Neural cell (in vitro differentiated cells): ENCODE measurements around the gene C1orf210. TPM values are rescaled to one million over a fixed set of nuclear protein-coding genes. Genes with fewer than 3 reads are reported as not detected.

Experiments
- H2AFZ ChIP-seq: fragments of 200-600, 300-800 bp; sonication (generic), shearing (Covaris generic); 2 replicates; pipeline ENCODE4 v1.6.0; 2014; ENCODE audit warnings: low read depth, mild to moderate bottlenecking, antibody characterized with exemption, low read length, moderate library complexity
- H3F3A ChIP-seq: fragments of 200-600 bp; shearing (Covaris generic); 2 replicates; pipeline ENCODE4 v1.6.1; 2016; ENCODE audit warnings: mild to moderate bottlenecking, moderate library complexity, mixed read lengths, antibody characterized with exemption, low read length; ENCODE audit not compliant: insufficient read depth, poor library complexity, severe bottlenecking
- H3K27ac ChIP-seq: fragments of 200-600, 300-800 bp; sonication (generic), shearing (Covaris generic); 2 replicates; pipeline ENCODE4 v1.5.1; 2014; ENCODE audit warnings: mild to moderate bottlenecking, low read length, moderate library complexity
- H3K27me3 ChIP-seq: fragments of 300-800, 200-600 bp; sonication (generic), shearing (Covaris generic); 2 replicates; pipeline ENCODE4 v1.6.0; 2014; ENCODE audit warnings: mild to moderate bottlenecking, low read depth, low read length, moderate library complexity; ENCODE audit not compliant: insufficient read depth
- H3K36me3 ChIP-seq: fragments of 300-800, 200-600 bp; sonication (generic), shearing (Covaris generic); 2 replicates; pipeline ENCODE4 v1.5.1; 2014; ENCODE audit warnings: mild to moderate bottlenecking, antibody characterized with exemption, low read length, moderate library complexity; ENCODE audit not compliant: insufficient read depth
- H3K4me2 ChIP-seq: fragments of 300-800, 200-600 bp; sonication (generic), shearing (Covaris generic); 2 replicates; pipeline ENCODE4 v1.6.0; 2014; ENCODE audit warnings: mild to moderate bottlenecking, low read length
- H3K4me3 ChIP-seq: fragments of 300-800, 200-600 bp; sonication (generic), shearing (Covaris generic); 2 replicates; pipeline ENCODE4 v1.5.1; 2014; ENCODE audit warnings: mild to moderate bottlenecking, low read length, moderate library complexity
- H3K79me2 ChIP-seq: fragments of 200-600 bp; shearing (Covaris generic); replicated peaks from 2 replicates; pipeline ENCODE4 v1.6.0; 2014; ENCODE audit warnings: mild to moderate bottlenecking, low read length, moderate library complexity; ENCODE audit not compliant: insufficient read depth
- H3K9ac ChIP-seq: fragments of 300-800, 200-600 bp; sonication (generic), shearing (Covaris generic); 2 replicates; pipeline ENCODE4 v1.6.1; 2016; ENCODE audit warnings: mild to moderate bottlenecking, low read length, mixed read lengths
- H3K9me2 ChIP-seq: fragments of 200-600 bp; shearing (Covaris generic); 2 replicates; pipeline ENCODE4 v1.6.1; 2016; ENCODE audit warnings: mild to moderate bottlenecking, low read length, mixed read lengths; ENCODE audit not compliant: insufficient read depth
- H3K9me3 ChIP-seq: fragments of 200-600, 300-800 bp; sonication (generic), shearing (Covaris generic); 2 replicates; pipeline ENCODE4 v1.6.1; 2016; ENCODE audit warnings: mild to moderate bottlenecking, mixed run types, low read length, moderate library complexity, mixed read lengths
- H4K20me1 ChIP-seq: fragments of 200-600 bp; shearing (Covaris generic); 2 replicates; pipeline ENCODE4 v1.6.1; 2016; ENCODE audit warnings: mild to moderate bottlenecking, mixed run types; ENCODE audit not compliant: insufficient read depth
- CTCF ChIP-seq: fragments of 450-650 bp; IDR thresholded peaks from 2 replicates; pipeline ENCODE4 v1.5.1; 2014; ENCODE audit warnings: antibody characterized with exemption, mild to moderate bottlenecking, moderate library complexity; ENCODE audit not compliant: poor library complexity, severe bottlenecking
- EP300 ChIP-seq: fragments of 450-650 bp; conservative IDR thresholded peaks from 2 replicates; pipeline ENCODE4 v1.6.1; 2014; ENCODE audit warnings: antibody characterized with exemption, mild to moderate bottlenecking, moderate library complexity; ENCODE audit not compliant: poor library complexity, severe bottlenecking
- EZH2 ChIP-seq: fragments of 200-600, 300-800 bp; shearing (Covaris generic), sonication (generic); IDR thresholded peaks from 2 replicates; pipeline ENCODE4 v1.6.1; 2014; ENCODE audit warnings: antibody characterized with exemption, low read length, borderline replicate concordance, mild to moderate bottlenecking; ENCODE audit not compliant: insufficient read depth, poor library complexity, severe bottlenecking
- MXI1 ChIP-seq: fragments of 450-650 bp; conservative IDR thresholded peaks from 2 replicates; pipeline ENCODE4 v1.6.1; 2014; ENCODE audit warnings: antibody characterized with exemption, mild to moderate bottlenecking; ENCODE audit not compliant: poor library complexity, severe bottlenecking
- POLR2AphosphoS5 ChIP-seq: IDR thresholded peaks from 2 replicates; pipeline ENCODE4 v1.6.1; 2012
- RAD21 ChIP-seq: fragments of 450-650 bp; conservative IDR thresholded peaks from 2 replicates; pipeline ENCODE4 v1.6.1; 2014; ENCODE audit warnings: antibody characterized with exemption, mild to moderate bottlenecking, moderate library complexity
- REST ChIP-seq: IDR thresholded peaks from 2 replicates; pipeline ENCODE4 v1.6.1; 2012; ENCODE audit warnings: borderline replicate concordance
- SMC3 ChIP-seq: fragments of 450-650 bp; conservative IDR thresholded peaks from 2 replicates; pipeline ENCODE4 v1.6.1; 2014; ENCODE audit warnings: antibody characterized with exemption, mild to moderate bottlenecking, moderate library complexity; ENCODE audit not compliant: poor library complexity
- TAF1 ChIP-seq: IDR thresholded peaks from 2 replicates; pipeline ENCODE4 v1.6.1; 2012; ENCODE audit warnings: low read depth
- polyA plus RNA-seq: library from polyadenylated mRNA; depleted of rRNA; stranded (reverse); fragments of >200 nt; gene quantifications from 2 replicates; pipeline ENCODE4 v1.2.3, GENCODE V29; 2014

C1orf210 gene
- polyA plus RNA-seq, 1 donor from 2014 or later: not detected

- no peaks in the 10 kb centered on the region for H3F3A ChIP-seq
- H2AFZ ChIP-seq: no peak overlapping the region
- H4K20me1 ChIP-seq: no peaks in the 10 kb centered on the region
- no peak overlapping the region for H3K4me3 ChIP-seq
- no peaks in the 10 kb centered on the region for H3K9me3 ChIP-seq
- no peaks in the 10 kb centered on the region for H3K9me2 ChIP-seq
- no peak for TF ChIP-seq MXI1
- TF ChIP-seq POLR2AphosphoS5: no peak
- no peak for TF ChIP-seq TAF1
- TF ChIP-seq EP300: no peak
- TF ChIP-seq EZH2: no peak
- no peak for TF ChIP-seq SMC3
- TF ChIP-seq RAD21: no peak
- TF ChIP-seq CTCF: no peak
- TF ChIP-seq REST: no peak
- H3K27me3 ChIP-seq: no peaks in the 10 kb centered on the region
- no peaks in the 10 kb centered on the region for H3K36me3 ChIP-seq
- H3K4me2 ChIP-seq: no peak overlapping the region
- no peak overlapping the region for H3K27ac ChIP-seq
- H3K79me2 ChIP-seq: no peaks in the 10 kb centered on the region
- H3K9ac ChIP-seq: no peak overlapping the region
These were observed 18.9 kb upstream of the C1orf210 start for GRCh38 chr1:43304314-43304681.

GRCh38 chr1:43303471-43304313, 18.3 kb upstream of the C1orf210 start:
- no peak overlapping the region for H3K4me2 ChIP-seq
- no peaks in the 10 kb centered on the region for H4K20me1 ChIP-seq
- TF ChIP-seq REST (no peak), EZH2 (no peak), POLR2AphosphoS5 (no peak)
- H3K36me3 ChIP-seq: no peaks in the 10 kb centered on the region
- no peaks in the 10 kb centered on the region for H3F3A ChIP-seq
- no peaks in the 10 kb centered on the region for H3K9me3 ChIP-seq
- H3K9ac ChIP-seq: no peak overlapping the region
- H3K4me3 ChIP-seq: no peak overlapping the region
- H2AFZ ChIP-seq: no peak overlapping the region
- no peaks in the 10 kb centered on the region for H3K79me2 ChIP-seq
- H3K27ac ChIP-seq: no peak overlapping the region
- H3K27me3 ChIP-seq: no peaks in the 10 kb centered on the region
- H3K9me2 ChIP-seq: no peaks in the 10 kb centered on the region
